Skeletal muscle cell (primary cell): ENCODE data around the gene JMJD1C.

ENCODE experiments used
- DNase-seq: peaks from one replicate; pipeline ENCODE4 v3.0.0-alpha.2; 2010; ENCODE audit warnings: low read depth
- H3K4me3 ChIP-seq: 2 replicates; pipeline ENCODE4 v1.5.1; 2011; ENCODE audit warnings: low read depth, mild to moderate bottlenecking, control low read depth, low read length, moderate library complexity

JMJD1C gene

GRCh38 chr10:63132651-63133055 lies 333.1 kb downstream of the JMJD1C start:
- no peak for DNase-seq
- H3K4me3 ChIP-seq, result no peak overlapping the region

- no peak overlapping the region for H3K4me3 ChIP-seq
- no peak for DNase-seq
Measured at GRCh38 chr10:63129888-63130287, 335.9 kb downstream of the JMJD1C start.

GRCh38 chr10:63128443-63128842 lies 337.3 kb downstream of the JMJD1C start:
- DNase-seq, result no peak
- H3K4me3 ChIP-seq, result no peak overlapping the region

- H3K4me3 ChIP-seq, result no peak overlapping the region
- DNase-seq, result no peak
Measured at GRCh38 chr10:63125459-63125858, 340.3 kb downstream of the JMJD1C start.

- no peak for DNase-seq
- no peak overlapping the region for H3K4me3 ChIP-seq
Measured at GRCh38 chr10:63123727-63124362, 341.9 kb downstream of the JMJD1C start.

- peak; percentile 96 for DNase-seq
- no peak overlapping the region for H3K4me3 ChIP-seq
Measured at GRCh38 chr10:63120554-63120953, 345.2 kb downstream of the JMJD1C start.

GRCh38 chr10:63119041-63119440 lies 346.7 kb downstream of the JMJD1C start:
- no peak overlapping the region for H3K4me3 ChIP-seq
- DNase-seq, result no peak
